K562 (cell line): ENCODE data around the gene VRK1. TPM values are rescaled to one million over a fixed set of nuclear protein-coding genes. Genes with fewer than 3 reads are reported as not detected.

ENCODE experiments used
- ATAC-seq: fragments of 200-7000 bp; cut with Tn5 transposase; 3 replicates; pipeline ENCODE4 v1.9.1; 2020; ENCODE audit warnings: moderate library complexity
- BruUV-seq: library from RNA; stranded (reverse); fragments of 400-500 nt; replicated peaks from 2 replicates; lab custom pipeline; 2021; lab: Mats Ljungman, UMichigan
- CTCF ChIA-PET: fragments of 300-600 bp; formaldehyde crosslinking; extraction: SDS; loops from one replicate; lab custom pipeline; 2021; ENCODE audit warnings: low intra/inter-chr PET ratio; lab: Yijun Ruan, JAX
- POLR2A ChIA-PET: fragments of 300-600, 350-650 bp; sonication (Branson Sonifier 250); formaldehyde crosslinking; extraction: SDS; loops from one replicate; lab custom pipeline; 2021; ENCODE audit warnings: antibody characterized with exemption, inconsistent platforms; lab: Yijun Ruan, JAX
- DNase-seq, 4 experiments: peaks; one replicate each; pipeline versions ENCODE4 v3.0.0 to v3.0.0-alpha.2; 2011 to 2018; ENCODE audit warnings: low spot score in 3 of 4, mixed read lengths in 3 of 4; ENCODE audit errors: extremely low read depth in 1 of 4
- FAIRE-seq: peaks from 2 replicates; lab custom pipeline; 2011; peaks lifted over from hg19 to GRCh38; lab: Jason Lieb, UNC
- H2AFZ ChIP-seq: 2 replicates; pipeline ENCODE4 v1.6.0; 2011; ENCODE audit warnings: low read depth, low read length, control low read depth, inconsistent platforms
- H3K27ac ChIP-seq: fragments of 200-600 bp; 3 replicates; pipeline ENCODE4 v1.8.0; 2011; ENCODE audit warnings: low read depth, mild to moderate bottlenecking, control low read depth, inconsistent platforms, low read length, moderate library complexity, mixed read lengths; ENCODE audit errors: extremely low read depth
- H3K27me3 ChIP-seq, 2 experiments: fragments of 300-600 bp in 1 of 2; 2 replicates in 1 of 2; 3 replicates in 1 of 2; pipeline versions ENCODE4 v1.6.0 to v1.8.0; 2011; ENCODE audit warnings: inconsistent platforms in 2 of 2, low read length in 2 of 2, mild to moderate bottlenecking in 1 of 2, mixed read lengths in 1 of 2, moderate library complexity in 1 of 2; ENCODE audit not compliant: control insufficient read depth in 2 of 2, insufficient read depth in 2 of 2
- H3K36me3 ChIP-seq: fragments of 300-600 bp; 3 replicates; pipeline ENCODE4 v1.8.0; 2011; ENCODE audit warnings: mild to moderate bottlenecking, low read length, inconsistent platforms; ENCODE audit not compliant: control insufficient read depth, insufficient read depth
- H3K4me1 ChIP-seq, 2 experiments: fragments of 200-600 bp in 1 of 2; replicated peaks in 1 of 2; 2 replicates in 1 of 2; 3 replicates in 1 of 2; pipeline versions ENCODE4 v1.5.1 to v1.8.0; 2011; ENCODE audit warnings: inconsistent platforms in 2 of 2, low read length in 2 of 2, mild to moderate bottlenecking in 1 of 2, mixed read lengths in 1 of 2, moderate library complexity in 1 of 2; ENCODE audit not compliant: control insufficient read depth in 2 of 2, insufficient read depth in 2 of 2
- H3K4me2 ChIP-seq: 2 replicates; pipeline ENCODE4 v1.6.1; 2011; ENCODE audit warnings: low read length, control low read depth, inconsistent platforms, mixed read lengths; ENCODE audit not compliant: insufficient read depth
- H3K4me3 ChIP-seq: fragments of 200-600 bp; sonication (generic), shearing (Covaris generic); 2 replicates; pipeline ENCODE4 v1.5.1; 2016; ENCODE audit warnings: control low read depth, inconsistent platforms
- H3K79me2 ChIP-seq: fragments of 200-600 bp; 3 replicates; pipeline ENCODE4 v1.8.0; 2011; ENCODE audit warnings: low read length, inconsistent platforms; ENCODE audit not compliant: control insufficient read depth, insufficient read depth
- H3K9ac ChIP-seq, 2 experiments: 2 replicates each; pipeline versions ENCODE4 v1.6.0 to v1.6.1; 2011; ENCODE audit warnings: low read depth in 2 of 2, low read length in 2 of 2, control low read depth in 1 of 2, inconsistent platforms in 1 of 2, mild to moderate bottlenecking in 1 of 2, mixed read lengths in 1 of 2; ENCODE audit not compliant: insufficient read depth in 1 of 2
- H3K9me1 ChIP-seq: one replicate; pipeline ENCODE4 v1.6.0; 2011; ENCODE audit warnings: inconsistent platforms, mild to moderate bottlenecking, low read length, moderate library complexity; ENCODE audit not compliant: control insufficient read depth, insufficient read depth
- H3K9me3 ChIP-seq: replicated peaks from 2 replicates; pipeline ENCODE4 v1.5.1; 2011; ENCODE audit warnings: low read depth, low read length, inconsistent platforms; ENCODE audit not compliant: control insufficient read depth, insufficient read depth
- H4K20me1 ChIP-seq: replicated peaks from 2 replicates; pipeline ENCODE4 v1.6.1; 2011; ENCODE audit warnings: low read length, inconsistent platforms, mixed read lengths; ENCODE audit not compliant: control insufficient read depth, insufficient read depth
- CHCHD3 ChIP-seq: fragments of 250-450 bp; sonication (Bioruptor Pico); IDR thresholded peaks from 2 replicates; pipeline ENCODE4 v2.1.2; 2022; ENCODE audit warnings: mild to moderate bottlenecking
- ETV5 ChIP-seq: sonication (generic); formaldehyde crosslinking; IDR thresholded peaks from 2 replicates; pipeline ENCODE4 v1.4.0; 2020; ENCODE audit warnings: low read depth, mild to moderate bottlenecking, missing genetic modification reagents
- ETV6 ChIP-seq, 3 experiments: fragments of 150-350 bp in 1 of 3; sonication (generic) in 1 of 3; formaldehyde crosslinking in 1 of 3; IDR thresholded peaks; 2 replicates each; pipeline versions ENCODE4 v1.6.1 to v1.8.0; 2014 to 2022; ENCODE audit warnings: borderline replicate concordance in 2 of 3, low read depth in 2 of 3, antibody characterized with exemption in 1 of 3, low read length in 1 of 3, mild to moderate bottlenecking in 1 of 3, missing genetic modification reagents in 1 of 3
- HDGF ChIP-seq: fragments of 450-650 bp; IDR thresholded peaks from 2 replicates; pipeline ENCODE4 v1.6.1; 2016
- ILF3 ChIP-seq: fragments of 450-650 bp; IDR thresholded peaks from 2 replicates; pipeline ENCODE4 v1.6.1; 2018; ENCODE audit warnings: antibody characterized with exemption, mild to moderate bottlenecking, moderate library complexity, borderline replicate concordance
- JUNB ChIP-seq: fragments of 450-650 bp; formaldehyde crosslinking; conservative IDR thresholded peaks from 2 replicates; pipeline ENCODE4 v1.4.0; 2020; ENCODE audit warnings: mild to moderate bottlenecking
- KDM2B ChIP-seq: fragments of 250-450 bp; sonication (Bioruptor Pico); IDR thresholded peaks from 2 replicates; pipeline ENCODE4 v1.8.0; 2021; ENCODE audit warnings: mild to moderate bottlenecking, moderate library complexity
- KDM4B ChIP-seq, 2 experiments: fragments of 450-650 bp in 1 of 2; sonication (generic) in 1 of 2; IDR thresholded peaks; 2 replicates each; pipeline ENCODE4 v1.6.1; 2016 to 2017; ENCODE audit warnings: borderline replicate concordance in 2 of 2, antibody characterized with exemption in 1 of 2, low read depth in 1 of 2, mild to moderate bottlenecking in 1 of 2
- KLF1 ChIP-seq: fragments of 450-650 bp; IDR thresholded peaks from 2 replicates; pipeline ENCODE4 v1.6.1; 2016; ENCODE audit warnings: missing genetic modification characterization, missing compliant biosample characterization
- MTA3 ChIP-seq: fragments of 450-650 bp; formaldehyde crosslinking; IDR thresholded peaks from 2 replicates; pipeline ENCODE4 v1.6.1; 2017; ENCODE audit warnings: mild to moderate bottlenecking, borderline replicate concordance
- NFYB ChIP-seq: IDR thresholded peaks from 2 replicates; pipeline ENCODE4 v1.6.1; 2011; ENCODE audit warnings: mild to moderate bottlenecking, moderate library complexity; ENCODE audit not compliant: insufficient read length; ENCODE audit errors: extremely low read depth
- PHF8 ChIP-seq: fragments of 200-600 bp; sonication (generic); IDR thresholded peaks from 2 replicates; pipeline ENCODE4 v1.6.1; 2012; ENCODE audit warnings: mixed run types, mild to moderate bottlenecking, inconsistent platforms, low read length, moderate library complexity, borderline replicate concordance
- ZNF197 ChIP-seq: fragments of 200-800 bp; sonication (Bioruptor generic); IDR thresholded peaks from 2 replicates; pipeline ENCODE4 v1.6.1; 2016; ENCODE audit warnings: low read depth, missing genetic modification characterization, missing compliant biosample characterization
- ZNF212 ChIP-seq: fragments of 450-650 bp; formaldehyde crosslinking; IDR thresholded peaks from 2 replicates; pipeline ENCODE4 v1.4.0; 2020; ENCODE audit warnings: mild to moderate bottlenecking
- WGBS: fragments of 100-300 bp; shearing (Covaris generic); methylation state at CpG from one replicate; pipeline ENCODE4 v1.1.6; 2016; ENCODE audit warnings: low coverage, mixed read lengths; ENCODE audit not compliant: insufficient coverage; ENCODE audit errors: missing lambda C conversion rate; 5-methylcytosine and 5-hydroxymethylcytosine counted together
- in situ Hi-C: fragments of 300-500 bp; cut with MboI; formaldehyde crosslinking; loops from 4 replicates; pipeline ENCODE4 v1.15.0; 2018; ENCODE audit warnings: inconsistent platforms, mixed read lengths
- intact Hi-C: fragments of 100-400 bp; cut with micrococcal nuclease; formaldehyde crosslinking; loops from 2 replicates; pipeline ENCODE4 v1.14.2; 2022
- polyA plus RNA-seq, 8 experiments: library from polyadenylated mRNA; depleted of rRNA in 4 of 8; stranded (reverse) in 5 of 8; unstranded in 3 of 8; fragments of >200 nt; fragmentation: Nextera tagmentation in 2 of 8; fragmentation: Illumina TruSeq in 1 of 8; extraction: Ambion mirVana in 2 of 8; extraction: Trizol in 1 of 8; gene quantifications; 2 replicates each; pipeline versions ENCODE4 v1.2.1 to v1.2.3, GENCODE V29; 2011 to 2014; ENCODE audit warnings: inconsistent platforms in 1 of 8, missing spikeins in 1 of 8
- total RNA-seq, 7 experiments: library from RNA; depleted of rRNA in 6 of 7; stranded (reverse); fragments of >200 nt in 6 of 7; fragmentation: Illumina TruSeq in 2 of 7; extraction: Trizol in 2 of 7; gene quantifications; 2 replicates each; pipeline versions ENCODE4 v1.2.1 to v1.2.3, GENCODE V29; 2011 to 2021; ENCODE audit warnings: low replicate concordance in 1 of 7

The VRK1 gene
- total and polyA plus RNA-seq, 9 of the 15 experiments (the other 6 are each of a cell fraction or from before 2014, with no cell fraction given): 83.6 to 177 (median 116) TPM

- ATAC-seq: no peak
- Histone ChIP-seq H2AFZ (no peak overlapping the region), H3K9me3 (no peaks in the 10 kb centered on the region), H3K4me3 (no peak overlapping the region), H3K9ac (no peak overlapping the region), H3K4me2 (no peak overlapping the region)
- in situ Hi-C loops: no loop called here
- intact Hi-C loops: no loop called here
- CTCF ChIA-PET: no interaction called here
- 66% methylated on average over 3 of the region's 3 CpGs for WGBS
- no TSS peak for BruUV-seq
- no peak for TF ChIP-seq NFYB
- TF ChIP-seq KDM2B (CRISPR knock-in tag): no peak
- no peak for TF ChIP-seq KDM4B (IDR thresholded peaks at IDR 0.05; ENCODE audit: borderline replicate concordance in 2 of 2, low read depth in 1 of 2)
- TF ChIP-seq KLF1: no peak
- TF ChIP-seq ETV5: no peak
- TF ChIP-seq HDGF: no peak
- TF ChIP-seq, all 486 proteins: peak for 0
- Histone ChIP-seq H3K27me3 (no peaks in the 10 kb centered on the region), H3K4me1 (peaks cover 0 to 3% of the 10 kb centered on the region in 2 experiments; a peak in 2 of 5 replicates), H3K36me3 (no peaks in the 10 kb centered on the region), H3K9me1 (no peaks in the 10 kb centered on the region), H3K27ac (no peak overlapping the region), H3K79me2 (no peaks in the 10 kb centered on the region), H4K20me1 (no peaks in the 10 kb centered on the region)
- POLR2A ChIA-PET: no interaction called here
- no peak for DNase-seq
- no peak for FAIRE-seq
These were observed 104.0 kb downstream of the VRK1 start for GRCh38 chr14:96901227-96901626.

- 66% methylated on average over 3 of the region's 3 CpGs for WGBS
- intact Hi-C loops: no loop called here
- FAIRE-seq (no peak), ATAC-seq (no peak; the same call in 2 of the 3 replicates)
- Histone ChIP-seq H3K4me2 (no peak overlapping the region), H3K4me3 (no peak overlapping the region), H3K4me1 (no peaks in the 10 kb centered on the region; a peak in 1 of 5 replicates), H3K9me3 (no peaks in the 10 kb centered on the region), H3K9ac (no peak overlapping the region), H3K27me3 (no peaks in the 10 kb centered on the region)
- in situ Hi-C loops: no loop called here
- no peak for TF ChIP-seq CHCHD3 (CRISPR knock-in tag)
- TF ChIP-seq ZNF197 (CRISPR knock-in tag): no peak
- no peak for TF ChIP-seq ILF3
- no peak for TF ChIP-seq MTA3
- no peak for TF ChIP-seq ETV6 (IDR thresholded peaks at IDR 0.05; ENCODE audit: borderline replicate concordance in 1 of 2, low read depth in 2 of 2, low read length in 1 of 2)
- TF ChIP-seq ETV6 (CRISPR knock-in tag; IDR thresholded peaks at IDR 0.05; ENCODE audit: borderline replicate concordance): no peak
- TF ChIP-seq ZNF212: no peak
- no peak for TF ChIP-seq PHF8
- no peak for TF ChIP-seq JUNB (CRISPR knock-in tag)
- TF ChIP-seq, all 486 proteins: peak for 0
- ChIA-PET POLR2A (no interaction called here), CTCF (no interaction called here)
- Histone ChIP-seq H3K36me3 (peaks cover 4% of the 10 kb centered on the region; the same call in 1 of the 3 replicates), H3K27ac (no peak overlapping the region), H2AFZ (no peak overlapping the region), H3K9me1 (no peaks in the 10 kb centered on the region), H4K20me1 (no peaks in the 10 kb centered on the region), H3K79me2 (no peaks in the 10 kb centered on the region)
- BruUV-seq: no TSS peak
- DNase-seq: no peak
These were observed 104.8 kb downstream of the VRK1 start for GRCh38 chr14:96902004-96902403.
